Suprapubic skin (tissue), 4 donors: ENCODE results near the gene RAB3IP.

Experiments
- CTCF ChIP-seq, 2 donors: fragments of 200-600 bp in 1 of 2; fragments of 450-650 bp in 1 of 2; sonication (generic) in 1 of 2; IDR thresholded peaks; one replicate each; pipeline ENCODE4 v1.5.1; 2016 to 2019; ENCODE audit warnings: antibody characterized with exemption in 2 of 2, mild to moderate bottlenecking in 1 of 2, moderate library complexity in 1 of 2
- EP300 ChIP-seq: sonication (generic); formaldehyde crosslinking; IDR thresholded peaks from one replicate; pipeline ENCODE4 v1.6.1; 2017; ENCODE audit warnings: antibody characterized with exemption
- POLR2A ChIP-seq, 2 donors: fragments of 450-650 bp; IDR thresholded peaks; one replicate each; pipeline ENCODE4 v1.6.1; 2017; ENCODE audit warnings: antibody characterized with exemption in 2 of 2, mild to moderate bottlenecking in 2 of 2, moderate library complexity in 2 of 2
- POLR2AphosphoS5 ChIP-seq, 3 donors: sonication (generic); formaldehyde crosslinking; IDR thresholded peaks; one replicate each; pipeline ENCODE4 v1.6.1; 2017; ENCODE audit warnings: antibody characterized with exemption in 3 of 3

DNA sequence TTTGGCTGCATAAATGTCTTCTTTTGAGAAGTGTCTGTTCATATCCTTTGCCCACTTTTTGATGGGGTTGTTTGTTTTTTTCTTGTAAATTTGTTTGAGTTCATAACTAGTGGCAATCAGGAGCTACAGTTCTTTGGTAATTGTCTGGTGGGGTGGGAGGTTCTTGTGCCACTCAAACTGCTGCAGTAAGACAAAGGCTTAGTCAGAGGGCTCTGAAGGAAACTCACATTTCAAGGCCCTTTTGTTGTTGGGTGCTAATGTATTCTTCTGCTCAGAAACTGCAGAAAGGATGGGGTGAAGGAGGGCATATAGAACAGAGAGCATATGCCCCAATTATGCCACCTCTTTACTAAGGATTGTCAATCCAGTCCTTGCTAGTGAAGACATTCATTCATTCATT, 108.3 kb downstream of the RAB3IP start:
- TF ChIP-seq POLR2AphosphoS5 (IDR thresholded peaks at IDR 0.05): no peak
- TF ChIP-seq CTCF (IDR thresholded peaks at IDR 0.05): no peak
- no peak for TF ChIP-seq POLR2A (IDR thresholded peaks at IDR 0.05)
- no peak for TF ChIP-seq EP300
